Tibial nerve (tissue), 3 donors: ENCODE measurements around the gene ELP4.

Experiments used
- POLR2A ChIP-seq, 2 donors: fragments of 450-650 bp; IDR thresholded peaks; one replicate each; pipeline ENCODE4 v1.6.1; 2017; ENCODE audit warnings: antibody characterized with exemption in 2 of 2, mild to moderate bottlenecking in 2 of 2, moderate library complexity in 2 of 2
- TF ChIP-seq, protein P1 (sequence below), 5 experiments: fragments of 200-600 bp in 3 of 5; fragments of 450-650 bp in 2 of 5; sonication (generic) in 3 of 5; IDR thresholded peaks; one replicate each; pipeline ENCODE4 v1.5.1; 2016 to 2019; ENCODE audit warnings: antibody characterized with exemption in 5 of 5, mild to moderate bottlenecking in 3 of 5, moderate library complexity in 2 of 5

DNA sequence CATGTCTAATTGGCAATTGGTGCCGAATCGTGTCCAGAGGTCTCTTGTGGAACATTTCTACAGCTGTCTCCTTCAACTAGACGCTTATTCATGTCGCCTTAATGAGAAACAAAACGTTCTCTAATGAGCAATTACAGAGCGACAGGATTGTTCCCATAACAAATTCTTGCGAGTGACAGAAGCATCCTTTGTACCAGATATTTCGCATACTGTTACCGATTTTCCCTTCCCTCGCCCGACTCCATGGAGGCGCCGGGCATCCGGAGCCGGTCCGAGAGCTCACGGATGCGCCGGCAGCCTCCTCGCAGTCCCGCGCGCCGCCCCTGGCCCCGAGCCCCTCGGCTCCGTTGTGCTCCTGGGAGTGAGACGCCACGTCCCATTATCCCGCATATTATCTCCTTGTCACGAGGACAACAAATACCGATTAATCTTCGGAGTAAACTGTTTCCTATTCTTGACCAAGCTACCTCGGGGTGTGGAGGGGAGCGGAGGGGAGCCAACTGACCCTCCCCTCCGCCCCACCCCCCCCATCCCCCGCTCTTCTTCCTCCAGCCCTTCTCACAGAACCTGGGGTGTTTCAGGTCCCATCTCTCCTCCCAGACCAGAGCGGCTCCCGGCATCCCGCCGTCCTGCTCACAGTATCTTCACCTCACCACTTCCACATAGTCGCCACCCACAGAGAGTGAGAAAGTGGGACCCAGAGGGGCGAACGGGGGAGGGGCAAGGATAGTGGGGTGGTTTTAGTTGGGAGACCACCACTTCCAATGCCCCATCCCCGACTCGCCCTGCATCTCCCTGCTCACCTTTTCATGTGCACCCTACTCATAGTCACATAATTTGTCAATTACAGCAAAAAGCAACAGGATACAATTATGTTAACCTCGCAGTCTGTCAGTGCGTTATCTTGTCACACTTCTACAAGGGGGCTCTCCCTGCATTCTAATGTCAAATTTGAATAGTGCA is 290.1 kb downstream of the ELP4 start:
- TF ChIP-seq, protein P1, sequence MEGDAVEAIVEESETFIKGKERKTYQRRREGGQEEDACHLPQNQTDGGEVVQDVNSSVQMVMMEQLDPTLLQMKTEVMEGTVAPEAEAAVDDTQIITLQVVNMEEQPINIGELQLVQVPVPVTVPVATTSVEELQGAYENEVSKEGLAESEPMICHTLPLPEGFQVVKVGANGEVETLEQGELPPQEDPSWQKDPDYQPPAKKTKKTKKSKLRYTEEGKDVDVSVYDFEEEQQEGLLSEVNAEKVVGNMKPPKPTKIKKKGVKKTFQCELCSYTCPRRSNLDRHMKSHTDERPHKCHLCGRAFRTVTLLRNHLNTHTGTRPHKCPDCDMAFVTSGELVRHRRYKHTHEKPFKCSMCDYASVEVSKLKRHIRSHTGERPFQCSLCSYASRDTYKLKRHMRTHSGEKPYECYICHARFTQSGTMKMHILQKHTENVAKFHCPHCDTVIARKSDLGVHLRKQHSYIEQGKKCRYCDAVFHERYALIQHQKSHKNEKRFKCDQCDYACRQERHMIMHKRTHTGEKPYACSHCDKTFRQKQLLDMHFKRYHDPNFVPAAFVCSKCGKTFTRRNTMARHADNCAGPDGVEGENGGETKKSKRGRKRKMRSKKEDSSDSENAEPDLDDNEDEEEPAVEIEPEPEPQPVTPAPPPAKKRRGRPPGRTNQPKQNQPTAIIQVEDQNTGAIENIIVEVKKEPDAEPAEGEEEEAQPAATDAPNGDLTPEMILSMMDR (IDR thresholded peaks at IDR 0.05): no peak
- no peak for TF ChIP-seq POLR2A (IDR thresholded peaks at IDR 0.05)
